IgD-negative memory B cell (primary cell): Measurements from ENCODE around the gene SORL1. TPM values are rescaled to one million over a fixed set of nuclear protein-coding genes. Genes with fewer than 3 reads are reported as not detected.
"Not testable (repeated sequence)": the region's sequence is repeated elsewhere in the genome, so short reads cannot be mapped to it uniquely, and the experiment has no call there.

Source experiments
- H3K27ac Mint-ChIP-seq, 3 donors: one replicate each; pipeline ENCODE4 v1.8.0; 2020 to 2022; ENCODE audit warnings: mild to moderate bottlenecking in 3 of 3, mixed read lengths in 3 of 3, moderate library complexity in 1 of 3
- H3K27me3 Mint-ChIP-seq: one replicate; pipeline ENCODE4 v1.8.0; 2021; ENCODE audit warnings: mixed read lengths
- H3K36me3 Mint-ChIP-seq: one replicate; pipeline ENCODE4 v1.8.0; 2020; ENCODE audit warnings: mild to moderate bottlenecking, mixed read lengths
- H3K4me1 Mint-ChIP-seq, 3 donors: one replicate each; pipeline ENCODE4 v1.8.0; 2020 to 2022; ENCODE audit warnings: mixed read lengths in 3 of 3, mild to moderate bottlenecking in 1 of 3
- H3K4me3 Mint-ChIP-seq, 4 donors: one replicate each; pipeline ENCODE4 v1.8.0; 2020 to 2022; ENCODE audit warnings: mild to moderate bottlenecking in 4 of 4, mixed read lengths in 4 of 4, moderate library complexity in 3 of 4
- H3K9me3 Mint-ChIP-seq, 3 donors: one replicate each; pipeline ENCODE4 v1.8.0; 2020 to 2021; ENCODE audit warnings: mixed read lengths in 3 of 3, mild to moderate bottlenecking in 1 of 3
- polyA plus RNA-seq: library from polyadenylated mRNA; unstranded; fragments of 300-500 nt; fragmentation: Illumina TruSeq; gene quantifications from one replicate; pipeline ENCODE4 v1.2.3, GENCODE V29; 2021

The SORL1 gene
- polyA plus RNA-seq, 1 donor from 2014 or later, result 25.8 TPM

DNA sequence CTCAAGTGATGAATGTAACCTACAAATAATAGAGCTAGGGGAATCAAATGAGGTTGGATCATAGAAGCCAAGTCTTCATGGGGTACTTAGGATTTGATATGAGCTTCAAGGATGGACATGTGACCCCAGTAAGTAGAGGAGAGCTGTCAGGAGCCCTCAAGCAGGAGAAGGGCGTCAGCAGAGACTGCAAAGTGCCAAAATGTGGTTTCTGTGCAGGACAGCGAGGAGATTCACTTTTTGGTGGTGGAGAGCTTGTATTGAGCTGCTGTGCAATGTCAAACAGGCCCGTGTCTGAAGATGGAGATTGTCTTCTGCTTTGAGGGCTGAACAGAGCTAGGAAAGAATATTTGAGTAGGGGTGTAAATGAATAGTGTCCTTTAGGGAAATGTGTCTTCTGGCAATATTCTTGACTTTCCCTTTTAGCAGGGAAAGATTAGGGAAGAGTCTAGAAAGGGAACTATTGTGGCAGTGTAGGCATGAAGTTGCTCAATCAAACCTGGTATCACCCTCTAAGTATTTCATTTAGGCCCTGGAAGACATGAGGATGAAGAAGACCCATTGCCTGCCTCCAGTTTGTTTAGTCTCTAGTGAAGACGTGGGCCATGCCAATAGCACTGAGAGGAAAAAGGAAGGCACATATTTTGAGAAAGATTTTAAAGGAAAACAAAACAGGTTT, 31.8 kb downstream of the SORL1 start:
- Mint-ChIP-seq H3K27ac (peak overlapping the region in 1 of 3 donors; percentile 38), H3K36me3 (peaks cover 2% of the 10 kb centered on the region)

DNA sequence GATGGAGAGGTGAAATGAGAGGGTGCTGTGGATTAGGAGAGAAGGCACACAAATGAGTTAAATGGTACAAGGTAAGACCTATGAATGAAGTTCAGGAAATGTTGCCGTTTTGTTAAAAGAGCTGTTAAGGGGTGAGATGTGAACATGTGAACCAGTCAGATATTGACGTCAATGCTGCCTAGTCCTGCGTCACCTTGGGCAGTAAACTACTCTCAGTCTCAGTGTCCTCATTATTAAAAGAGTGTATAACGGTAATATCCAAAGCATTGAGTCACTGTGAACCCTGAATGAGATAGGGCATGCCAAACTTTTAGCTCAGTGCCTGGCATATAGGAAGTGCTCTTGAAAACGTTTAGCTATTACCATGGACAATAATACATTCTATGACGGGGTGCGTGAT, 33.1 kb downstream of the SORL1 start:
- H3K4me3 Mint-ChIP-seq, result no peak overlapping the region
- H3K36me3 Mint-ChIP-seq, result peaks cover 4% of the 10 kb centered on the region
- no peaks in the 10 kb centered on the region for H3K27me3 Mint-ChIP-seq
- H3K4me1 Mint-ChIP-seq, result peaks cover 24 to 31% (median 26%) of the 10 kb centered on the region in 3 donors
- H3K9me3 Mint-ChIP-seq, result no peaks in the 10 kb centered on the region
- H3K27ac Mint-ChIP-seq, result peak overlapping the region in 1 of 3 donors; percentile 75

More for the DNA sequence above, 31.8 kb downstream of the SORL1 start:
- Mint-ChIP-seq H3K4me3 (no peak overlapping the region), H3K27me3 (no peaks in the 10 kb centered on the region), H3K4me1 (peaks cover 22 to 31% (median 26%) of the 10 kb centered on the region in 3 donors), H3K9me3 (no peaks in the 10 kb centered on the region)

DNA sequence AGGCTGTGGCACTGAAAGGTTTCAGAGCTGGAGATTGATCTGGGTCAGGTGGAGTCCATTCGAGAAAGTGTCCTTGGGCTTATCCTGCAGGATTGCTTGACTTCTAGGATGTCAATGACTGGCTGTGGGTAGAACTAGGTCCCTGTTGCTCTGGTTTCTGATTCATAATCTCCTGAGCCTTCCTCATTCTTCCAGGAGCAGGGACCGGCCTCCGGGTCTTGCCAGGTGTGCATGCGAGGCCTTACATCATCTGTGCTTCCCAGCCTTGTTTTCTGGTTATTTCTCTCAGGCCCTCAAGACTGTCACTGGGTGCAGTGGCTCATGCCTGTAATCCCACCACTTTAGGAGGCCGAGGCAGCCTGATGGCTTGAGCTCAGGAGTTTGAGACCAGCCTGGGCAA, 33.9 kb downstream of the SORL1 start:
- Mint-ChIP-seq H3K27me3 (no peaks in the 10 kb centered on the region), H3K36me3 (peaks cover 4% of the 10 kb centered on the region), H3K27ac (no peak overlapping the region), H3K4me3 (no peak overlapping the region), H3K9me3 (no peaks in the 10 kb centered on the region), H3K4me1 (peaks cover 24 to 31% (median 26%) of the 10 kb centered on the region in 3 donors)

DNA sequence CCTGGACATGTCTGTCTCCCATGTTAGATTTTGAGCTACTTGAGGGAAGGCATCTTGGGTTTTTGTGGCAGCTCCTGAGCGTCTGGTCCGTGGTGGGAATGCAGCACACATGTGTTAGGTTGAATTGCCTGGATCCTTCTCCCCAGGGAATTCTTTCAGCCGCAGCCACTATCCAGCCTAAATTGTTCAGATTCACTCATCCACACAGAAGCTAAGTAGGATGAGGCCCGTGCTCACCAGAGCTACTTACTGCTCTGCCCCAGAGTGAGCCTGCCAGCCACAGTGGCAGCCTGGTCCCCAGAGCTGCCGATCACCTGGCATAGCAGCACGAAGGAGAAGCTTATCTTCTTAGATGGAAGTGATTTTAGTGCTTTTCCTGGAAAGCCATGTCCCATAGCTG, 35.1 kb downstream of the SORL1 start:
- H3K4me3 Mint-ChIP-seq, result no peak overlapping the region
- H3K27ac Mint-ChIP-seq, result peak overlapping the region in 1 of 3 donors; percentile 21
- peaks cover 0 to 2% (median 0%) of the 10 kb centered on the region in 3 donors for H3K9me3 Mint-ChIP-seq
- H3K36me3 Mint-ChIP-seq, result peaks cover 4% of the 10 kb centered on the region
- H3K4me1 Mint-ChIP-seq, result peaks cover 20 to 30% (median 27%) of the 10 kb centered on the region in 3 donors
- no peaks in the 10 kb centered on the region for H3K27me3 Mint-ChIP-seq

DNA sequence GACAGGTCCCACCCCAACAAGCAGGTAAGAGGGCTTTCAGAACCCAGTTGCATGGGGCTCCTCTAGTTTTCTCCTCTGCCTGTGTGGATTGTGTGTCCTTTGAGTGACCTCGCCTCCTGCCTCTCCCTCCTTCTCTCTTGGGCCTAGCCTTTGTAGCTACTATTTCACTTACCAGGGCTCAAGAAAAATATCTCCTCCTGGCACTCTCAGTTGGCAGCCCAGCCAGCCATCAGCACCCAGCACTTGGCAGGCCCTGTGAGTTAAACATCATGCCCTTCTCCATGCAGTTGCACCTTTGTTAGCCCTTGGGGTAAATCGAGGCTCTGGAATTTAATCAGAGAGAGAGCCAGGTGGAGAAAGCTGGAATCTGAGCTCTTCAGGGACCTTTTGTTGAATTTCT, 36.1 kb downstream of the SORL1 start:
- Mint-ChIP-seq H3K36me3 (peaks cover 4% of the 10 kb centered on the region), H3K4me1 (peaks cover 13 to 21% (median 20%) of the 10 kb centered on the region in 3 donors), H3K9me3 (peaks cover 0 to 2% (median 0%) of the 10 kb centered on the region in 3 donors), H3K27me3 (no peaks in the 10 kb centered on the region), H3K27ac (no peak overlapping the region), H3K4me3 (no peak overlapping the region)

DNA sequence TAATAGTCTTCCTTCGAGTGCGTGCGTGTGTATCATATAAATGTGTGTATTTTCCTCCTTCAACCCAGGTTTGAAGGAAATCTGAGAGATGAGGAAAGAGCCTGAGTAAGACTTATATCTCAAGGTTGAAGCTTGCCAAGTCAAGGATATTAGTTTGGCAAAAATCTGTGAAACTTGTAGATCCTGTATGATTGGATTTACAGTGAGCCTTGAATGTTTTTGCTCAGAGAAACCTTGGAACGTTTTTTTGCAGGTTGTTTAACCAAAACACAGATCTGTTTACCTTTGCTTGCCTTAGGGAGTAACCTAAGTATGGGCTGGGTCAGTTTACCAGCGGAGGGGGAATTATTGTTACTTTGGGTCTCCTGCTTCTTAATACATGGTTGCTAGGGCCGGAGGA, 36.5 kb downstream of the SORL1 start:
- Mint-ChIP-seq H3K9me3 (peaks cover 0 to 2% (median 0%) of the 10 kb centered on the region in 3 donors), H3K27ac (no peak overlapping the region), H3K27me3 (no peaks in the 10 kb centered on the region), H3K4me1 (peaks cover 14 to 20% (median 19%) of the 10 kb centered on the region in 3 donors), H3K36me3 (peaks cover 6% of the 10 kb centered on the region), H3K4me3 (peak overlapping the region in 1 of 4 donors; percentile 2)

DNA sequence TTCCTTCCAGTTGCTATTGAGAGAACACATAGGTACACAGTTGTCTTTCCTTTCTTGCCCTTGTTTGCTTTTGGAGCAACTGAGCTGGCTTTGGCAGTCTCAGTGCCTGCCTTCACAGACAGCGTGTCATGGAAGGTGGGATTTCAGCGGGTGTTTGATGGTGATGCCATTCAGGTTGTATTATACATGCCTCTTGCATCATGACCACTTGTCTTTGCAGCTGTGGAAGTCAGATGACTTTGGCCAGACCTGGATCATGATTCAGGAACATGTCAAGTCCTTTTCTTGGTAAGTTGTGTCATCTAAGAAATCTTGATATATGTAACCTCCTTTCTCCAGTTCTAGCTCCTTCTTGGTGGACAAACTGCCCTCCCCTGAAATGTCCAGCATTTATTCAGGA, 37.7 kb downstream of the SORL1 start:
- Mint-ChIP-seq H3K27me3 (no peaks in the 10 kb centered on the region), H3K36me3 (peaks cover 6% of the 10 kb centered on the region), H3K27ac (no peak overlapping the region), H3K9me3 (peaks cover 0 to 2% (median 0%) of the 10 kb centered on the region in 3 donors), H3K4me3 (no peak overlapping the region), H3K4me1 (peaks cover 20 to 23% (median 21%) of the 10 kb centered on the region in 3 donors)

DNA sequence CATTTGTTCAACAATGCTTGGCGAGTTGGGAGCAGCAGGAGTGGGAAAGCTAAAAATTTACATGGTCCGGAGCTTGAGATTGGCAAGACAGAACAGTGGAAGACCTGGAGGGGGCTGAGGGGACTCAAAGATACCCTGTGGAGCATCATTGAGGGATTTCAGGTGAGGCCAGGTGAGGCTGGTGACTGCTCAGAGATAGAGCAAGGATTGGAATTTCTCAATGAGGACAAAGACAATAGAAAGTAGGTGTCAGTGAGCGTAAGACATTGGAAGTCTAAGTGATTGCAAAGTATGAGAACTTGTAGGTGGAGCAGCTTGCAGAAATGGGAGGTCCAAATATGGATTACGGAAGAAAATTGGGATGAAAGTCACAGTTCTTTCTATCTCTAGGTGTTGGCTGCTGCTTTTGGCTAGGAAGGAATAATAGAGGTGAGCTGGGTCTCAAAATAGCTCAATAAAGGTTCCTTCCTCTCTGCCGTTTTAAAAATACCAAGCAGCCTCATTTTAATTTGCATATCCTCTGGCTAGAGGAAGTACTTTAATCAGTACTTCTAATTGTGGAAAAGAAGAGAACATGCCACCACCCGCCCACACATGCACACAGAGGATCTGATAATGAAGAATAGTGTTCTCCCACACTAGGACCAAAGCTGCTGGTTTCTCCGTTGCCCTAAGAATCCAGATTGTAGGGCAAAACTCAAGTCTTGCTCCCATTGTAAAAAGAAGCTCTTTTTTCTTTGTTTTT, 42.4 kb downstream of the SORL1 start:
- Mint-ChIP-seq H3K9me3 (peaks cover 0 to 2% (median 0%) of the 10 kb centered on the region in 3 donors), H3K36me3 (peaks cover 7% of the 10 kb centered on the region), H3K4me3 (peak overlapping the region; percentile 32 to 72 (median 62)), H3K4me1 (peaks cover 27 to 35% (median 34%) of the 10 kb centered on the region in 3 donors), H3K27ac (peak overlapping the region in 2 of 3 donors; percentile 7 to 21), H3K27me3 (peaks cover 3% of the 10 kb centered on the region)

DNA sequence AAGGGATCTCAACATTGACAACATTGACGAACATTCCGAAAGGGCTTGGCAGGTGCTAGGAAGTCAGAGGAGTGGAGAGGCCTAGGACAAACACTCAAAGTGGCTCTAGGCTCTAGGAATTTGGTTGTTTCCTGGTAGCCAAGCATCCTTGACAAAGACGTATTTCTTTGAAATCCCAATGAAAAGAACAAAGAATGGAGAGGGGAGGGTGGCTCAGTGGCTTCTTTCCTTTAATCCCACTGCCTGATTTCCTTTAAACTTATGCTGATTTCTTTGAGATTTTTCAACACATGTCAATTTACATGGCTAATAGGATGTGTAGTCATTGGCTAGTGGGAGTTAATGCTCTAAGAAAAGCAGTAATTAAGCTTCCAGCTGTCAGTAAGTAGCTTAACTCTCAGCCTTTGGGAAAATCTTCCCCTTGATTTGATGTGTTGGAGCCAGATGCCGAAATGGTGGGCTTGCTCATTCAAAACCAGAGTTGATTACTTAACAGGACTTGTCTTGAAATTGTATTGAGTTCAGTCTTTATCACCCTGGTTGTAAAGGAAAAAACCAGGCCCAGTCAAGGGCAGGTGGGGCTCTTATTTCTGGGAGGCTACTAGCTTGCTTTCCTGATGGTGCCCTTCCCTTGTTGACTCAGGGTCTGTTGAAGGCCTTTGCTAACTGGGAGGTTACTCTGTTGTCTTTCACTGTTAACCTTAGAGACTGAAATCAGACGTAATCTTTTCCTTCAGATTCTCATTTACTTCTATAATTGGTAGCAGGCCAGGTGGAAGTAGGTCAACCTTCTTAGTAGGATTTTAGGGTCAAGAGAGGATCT, 45.3 kb downstream of the SORL1 start:
- H3K4me1 Mint-ChIP-seq, result peaks cover 27 to 33% (median 28%) of the 10 kb centered on the region in 3 donors
- peaks cover 3% of the 10 kb centered on the region for H3K27me3 Mint-ChIP-seq
- peaks cover 1 to 3% (median 2%) of the 10 kb centered on the region in 3 donors for H3K9me3 Mint-ChIP-seq
- H3K36me3 Mint-ChIP-seq, result peaks cover 8% of the 10 kb centered on the region
- H3K4me3 Mint-ChIP-seq, result no peak overlapping the region
- H3K27ac Mint-ChIP-seq, result no peak overlapping the region

DNA sequence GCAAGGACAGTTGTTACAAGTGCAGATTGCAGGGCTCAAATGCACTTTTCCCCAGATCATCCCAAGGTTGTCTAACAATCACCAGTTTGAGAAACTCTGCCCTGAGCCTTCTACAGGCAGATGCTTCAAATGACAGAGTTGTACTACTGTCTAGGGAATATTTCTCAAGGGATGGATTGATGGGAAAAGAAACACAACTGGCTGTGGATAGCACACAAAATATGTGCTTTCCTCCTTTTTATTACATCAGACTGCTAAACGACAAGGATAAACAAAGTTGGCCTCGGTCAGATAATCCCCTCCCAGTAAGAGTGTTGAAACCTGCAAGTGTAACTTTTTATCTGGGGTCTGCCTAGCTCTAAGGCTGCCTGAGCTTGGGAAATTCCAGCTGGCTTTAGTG, 47.3 kb downstream of the SORL1 start:
- peaks cover 6% of the 10 kb centered on the region for H3K36me3 Mint-ChIP-seq
- peaks cover 16 to 23% (median 16%) of the 10 kb centered on the region in 3 donors for H3K4me1 Mint-ChIP-seq
- H3K27me3 Mint-ChIP-seq, result peaks cover 3% of the 10 kb centered on the region
- peaks cover 1 to 3% (median 2%) of the 10 kb centered on the region in 3 donors for H3K9me3 Mint-ChIP-seq
- H3K4me3 Mint-ChIP-seq, result no peak overlapping the region
- no peak overlapping the region for H3K27ac Mint-ChIP-seq

DNA sequence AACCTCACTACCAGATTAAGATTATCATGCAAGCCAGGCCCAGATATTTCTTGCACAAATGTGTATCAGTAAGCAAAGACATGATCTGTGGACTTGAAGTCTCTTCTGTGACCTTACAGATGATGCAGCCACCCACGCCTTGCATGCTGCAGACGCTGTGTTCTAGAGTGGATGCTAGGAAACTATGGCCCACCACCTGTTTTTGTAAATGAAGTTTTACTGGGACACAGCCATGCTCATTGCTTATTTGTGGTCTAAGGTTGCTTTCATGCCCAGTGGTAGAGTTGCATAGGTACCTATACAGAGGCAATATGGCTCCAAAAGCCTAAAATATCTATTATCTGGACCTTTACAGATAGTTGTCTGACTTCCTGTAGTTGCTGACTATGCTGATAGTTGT, 48.2 kb downstream of the SORL1 start:
- Mint-ChIP-seq H3K27ac (no peak overlapping the region), H3K4me3 (no peak overlapping the region), H3K4me1 (peaks cover 10 to 15% (median 15%) of the 10 kb centered on the region in 3 donors), H3K27me3 (peaks cover 3% of the 10 kb centered on the region), H3K36me3 (peaks cover 10% of the 10 kb centered on the region), H3K9me3 (peaks cover 1 to 8% (median 5%) of the 10 kb centered on the region in 3 donors)

DNA sequence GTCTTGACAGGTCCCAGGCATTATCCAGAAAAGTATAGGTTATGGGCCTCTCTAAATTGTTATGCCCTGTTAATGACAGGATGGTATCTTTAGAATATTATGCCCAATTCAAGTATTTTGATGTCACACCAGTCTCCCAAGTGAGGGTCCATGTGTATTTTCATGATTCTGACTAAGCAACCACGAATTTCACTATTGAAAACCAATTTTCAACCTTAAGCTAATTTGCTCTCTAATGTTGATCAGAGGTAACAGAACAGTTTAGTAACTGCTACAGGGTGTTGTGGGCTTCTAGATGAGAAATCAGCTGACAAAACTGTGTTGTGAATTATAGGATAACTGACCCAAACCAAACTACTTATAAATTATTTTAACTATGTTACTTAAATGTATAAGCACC, 48.6 kb downstream of the SORL1 start:
- H3K4me1 Mint-ChIP-seq, result peaks cover 5 to 11% (median 10%) of the 10 kb centered on the region in 3 donors
- peaks cover 10% of the 10 kb centered on the region for H3K36me3 Mint-ChIP-seq
- H3K9me3 Mint-ChIP-seq, result peaks cover 2 to 10% (median 9%) of the 10 kb centered on the region in 3 donors
- no peaks in the 10 kb centered on the region for H3K27me3 Mint-ChIP-seq
- no peak overlapping the region for H3K4me3 Mint-ChIP-seq
- no peak overlapping the region for H3K27ac Mint-ChIP-seq

DNA sequence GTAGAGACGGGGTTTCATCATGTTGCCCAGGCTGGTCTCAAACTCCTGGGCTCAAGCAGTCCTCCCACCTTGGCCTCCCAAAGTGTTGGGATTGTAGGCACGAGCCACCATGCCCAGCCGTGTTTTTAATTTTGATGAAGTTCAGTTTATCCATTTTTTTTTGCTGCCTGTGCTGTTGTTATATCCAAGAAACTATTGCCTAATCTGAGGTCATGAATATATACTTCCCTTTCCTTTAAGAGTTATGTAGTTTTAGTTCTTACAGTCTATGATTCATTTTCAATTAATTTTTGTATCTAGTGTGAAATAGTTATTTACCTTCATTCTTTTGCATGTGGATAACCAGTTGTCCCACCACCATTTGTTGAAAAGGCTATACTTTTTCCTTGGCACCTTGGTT, 50.9 kb downstream of the SORL1 start:
- no peak overlapping the region for H3K27ac Mint-ChIP-seq

DNA sequence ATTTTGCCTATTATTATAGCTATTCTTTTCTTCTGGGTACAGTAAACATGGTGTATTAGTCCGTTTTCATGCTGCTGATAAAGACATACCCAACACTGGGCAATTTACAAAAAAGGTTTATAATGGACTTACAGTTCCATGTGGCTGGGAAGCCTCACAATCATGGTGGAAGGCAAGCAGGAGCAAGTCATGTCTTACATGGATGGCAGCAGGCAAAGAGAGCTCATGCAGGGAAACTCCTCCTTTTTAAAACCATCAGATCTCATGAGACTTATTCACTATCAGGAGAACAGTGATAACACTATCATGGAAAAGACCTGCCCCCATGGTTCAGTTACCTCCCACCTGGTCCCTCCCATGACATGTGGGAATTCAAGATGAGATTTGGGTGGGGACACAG, 54.1 kb downstream of the SORL1 start:
- not testable (repeated sequence) for H3K27me3 Mint-ChIP-seq, H3K27ac Mint-ChIP-seq, H3K4me1 Mint-ChIP-seq, H3K4me3 Mint-ChIP-seq
- Mint-ChIP-seq H3K36me3 (peaks cover 16% of the 10 kb centered on the region), H3K9me3 (peaks cover 5 to 23% (median 14%) of the 10 kb centered on the region in 3 donors)

More for the DNA sequence above, 50.9 kb downstream of the SORL1 start:
- H3K4me1 Mint-ChIP-seq, result peaks cover 0 to 5% (median 2%) of the 10 kb centered on the region in 3 donors
- H3K9me3 Mint-ChIP-seq, result peaks cover 5 to 23% (median 14%) of the 10 kb centered on the region in 3 donors
- H3K27me3 Mint-ChIP-seq, result no peaks in the 10 kb centered on the region
- peak overlapping the region in 1 of 4 donors; percentile 26 for H3K4me3 Mint-ChIP-seq
- peaks cover 16% of the 10 kb centered on the region for H3K36me3 Mint-ChIP-seq
